ENCODE results near the gene KATNAL2.

KATNAL2 gene

GRCh38 chr18:46942646-46943045, 25.2 kb downstream of the KATNAL2 start:
- H4K20me1 ChIP-seq (ENCODE audit: low read depth, low read length) = no peaks in the 10 kb centered on the region
- no peak for TF ChIP-seq EZH2phosphoT487 (conservative IDR thresholded peaks at IDR 0.05; ENCODE audit: low read length)
- no peak for TF ChIP-seq CTCF (IDR thresholded peaks at IDR 0.05; ENCODE audit: insufficient read depth, low read length, poor library complexity, severe bottlenecking)
- peaks cover 16% of the 10 kb centered on the region for H3K79me2 ChIP-seq (ENCODE audit: insufficient read depth, low read length)
- H2AFZ ChIP-seq (ENCODE audit: low read depth, low read length, severe bottlenecking) = no peak overlapping the region
- H3K9me3 ChIP-seq (ENCODE audit: insufficient read depth, low read length) = no peaks in the 10 kb centered on the region
- H3K36me3 ChIP-seq (ENCODE audit: low read length) = peaks cover 2% of the 10 kb centered on the region; the same call in 1 of the 2 replicates
- H3K9ac ChIP-seq (ENCODE audit: low read length) = no peak overlapping the region
- H3K4me2 ChIP-seq (ENCODE audit: low read depth, low read length, poor library complexity, severe bottlenecking) = no peak overlapping the region
- H3K4me3 ChIP-seq (ENCODE audit: insufficient read depth, low read length, poor library complexity, severe bottlenecking) = no peak overlapping the region
- no peak overlapping the region for H3K27ac ChIP-seq (ENCODE audit: low read depth, low read length)
- H3K9me2 ChIP-seq (replicated peaks; ENCODE audit: insufficient read depth, low read length) = no peaks in the 10 kb centered on the region
- H3K27me3 ChIP-seq (ENCODE audit: low read length) = no peaks in the 10 kb centered on the region
- H3F3A ChIP-seq (ENCODE audit: insufficient read depth) = no peaks in the 10 kb centered on the region

- H2AFZ ChIP-seq (ENCODE audit: low read depth, low read length, severe bottlenecking) = no peak overlapping the region
These were observed 29.4 kb downstream of the KATNAL2 start for GRCh38 chr18:46946656-46947282.

GRCh38 chr18:46950064-46950656, 32.8 kb downstream of the KATNAL2 start:
- peak; percentile 82 for TF ChIP-seq CTCF (IDR thresholded peaks at IDR 0.05; ENCODE audit: insufficient read depth, low read length, poor library complexity, severe bottlenecking)
- TF ChIP-seq EZH2phosphoT487 (conservative IDR thresholded peaks at IDR 0.05; ENCODE audit: low read length) = no peak
- no peak overlapping the region for H3K27ac ChIP-seq (ENCODE audit: low read depth, low read length)
- no peaks in the 10 kb centered on the region for H4K20me1 ChIP-seq (ENCODE audit: low read depth, low read length)

More at GRCh38 chr18:46946656-46947282, 29.4 kb downstream of the KATNAL2 start:
- Histone ChIP-seq H3K4me2 (ENCODE audit: low read depth, low read length, poor library complexity, severe bottlenecking) (no peak overlapping the region), H3K9me3 (ENCODE audit: insufficient read depth, low read length) (no peaks in the 10 kb centered on the region), H3K79me2 (ENCODE audit: insufficient read depth, low read length) (peaks cover 4% of the 10 kb centered on the region; the same call in 1 of the 2 replicates), H3K9me2 (replicated peaks; ENCODE audit: insufficient read depth, low read length) (no peaks in the 10 kb centered on the region), H3F3A (ENCODE audit: insufficient read depth) (no peaks in the 10 kb centered on the region), H3K4me3 (ENCODE audit: insufficient read depth, low read length, poor library complexity, severe bottlenecking) (no peak overlapping the region), H3K36me3 (ENCODE audit: low read length) (peaks cover 8% of the 10 kb centered on the region; the same call in 1 of the 2 replicates), H3K9ac (ENCODE audit: low read length) (no peak overlapping the region), H4K20me1 (ENCODE audit: low read depth, low read length) (no peaks in the 10 kb centered on the region), H3K27ac (ENCODE audit: low read depth, low read length) (no peak overlapping the region), H3K27me3 (ENCODE audit: low read length) (no peaks in the 10 kb centered on the region)
- TF ChIP-seq EZH2phosphoT487 (conservative IDR thresholded peaks at IDR 0.05; ENCODE audit: low read length) = no peak
- no peak for TF ChIP-seq CTCF (IDR thresholded peaks at IDR 0.05; ENCODE audit: insufficient read depth, low read length, poor library complexity, severe bottlenecking)

More at GRCh38 chr18:46950064-46950656, 32.8 kb downstream of the KATNAL2 start:
- Histone ChIP-seq H3K9me3 (ENCODE audit: insufficient read depth, low read length) (no peaks in the 10 kb centered on the region), H3K36me3 (ENCODE audit: low read length) (peaks cover 8% of the 10 kb centered on the region; the same call in 1 of the 2 replicates), H3K9me2 (replicated peaks; ENCODE audit: insufficient read depth, low read length) (no peaks in the 10 kb centered on the region), H3K27me3 (ENCODE audit: low read length) (no peaks in the 10 kb centered on the region), H3F3A (ENCODE audit: insufficient read depth) (no peaks in the 10 kb centered on the region), H2AFZ (ENCODE audit: low read depth, low read length, severe bottlenecking) (no peak overlapping the region), H3K4me2 (ENCODE audit: low read depth, low read length, poor library complexity, severe bottlenecking) (no peak overlapping the region), H3K4me3 (ENCODE audit: insufficient read depth, low read length, poor library complexity, severe bottlenecking) (no peak overlapping the region), H3K9ac (ENCODE audit: low read length) (no peak overlapping the region), H3K79me2 (ENCODE audit: insufficient read depth, low read length) (no peaks in the 10 kb centered on the region)

Measured in SU-DHL-6 (cell line).